GM10248 (cell line): ENCODE data around the gene HSPB6.
"Not testable (repeated sequence)": the region's sequence is repeated elsewhere in the genome, so short reads cannot be mapped to it uniquely, and the experiment has no call there.

Experiments used
- CTCF ChIA-PET: fragments of 300-600 bp; sonication (Branson Sonifier 250); formaldehyde crosslinking; extraction: SDS; loops from one replicate; lab custom pipeline; 2021; ENCODE audit warnings: antibody characterized with exemption; lab: Yijun Ruan, JAX
- POLR2A ChIA-PET: fragments of 350-650 bp; sonication (Branson Sonifier 250); formaldehyde crosslinking; extraction: SDS; loops from one replicate; lab custom pipeline; 2020; ENCODE audit warnings: antibody characterized with exemption; lab: Yijun Ruan, JAX
- DNase-seq: peaks from one replicate; pipeline ENCODE4 v3.0.0; 2012; ENCODE audit errors: extremely low spot score
- TF ChIP-seq, protein P1 (sequence below): IDR thresholded peaks from 2 replicates; pipeline ENCODE4 v1.5.1; 2012; ENCODE audit warnings: mild to moderate bottlenecking, low read depth; ENCODE audit errors: extremely low read depth, missing control alignments, control extremely low read depth

Gene HSPB6

DNA sequence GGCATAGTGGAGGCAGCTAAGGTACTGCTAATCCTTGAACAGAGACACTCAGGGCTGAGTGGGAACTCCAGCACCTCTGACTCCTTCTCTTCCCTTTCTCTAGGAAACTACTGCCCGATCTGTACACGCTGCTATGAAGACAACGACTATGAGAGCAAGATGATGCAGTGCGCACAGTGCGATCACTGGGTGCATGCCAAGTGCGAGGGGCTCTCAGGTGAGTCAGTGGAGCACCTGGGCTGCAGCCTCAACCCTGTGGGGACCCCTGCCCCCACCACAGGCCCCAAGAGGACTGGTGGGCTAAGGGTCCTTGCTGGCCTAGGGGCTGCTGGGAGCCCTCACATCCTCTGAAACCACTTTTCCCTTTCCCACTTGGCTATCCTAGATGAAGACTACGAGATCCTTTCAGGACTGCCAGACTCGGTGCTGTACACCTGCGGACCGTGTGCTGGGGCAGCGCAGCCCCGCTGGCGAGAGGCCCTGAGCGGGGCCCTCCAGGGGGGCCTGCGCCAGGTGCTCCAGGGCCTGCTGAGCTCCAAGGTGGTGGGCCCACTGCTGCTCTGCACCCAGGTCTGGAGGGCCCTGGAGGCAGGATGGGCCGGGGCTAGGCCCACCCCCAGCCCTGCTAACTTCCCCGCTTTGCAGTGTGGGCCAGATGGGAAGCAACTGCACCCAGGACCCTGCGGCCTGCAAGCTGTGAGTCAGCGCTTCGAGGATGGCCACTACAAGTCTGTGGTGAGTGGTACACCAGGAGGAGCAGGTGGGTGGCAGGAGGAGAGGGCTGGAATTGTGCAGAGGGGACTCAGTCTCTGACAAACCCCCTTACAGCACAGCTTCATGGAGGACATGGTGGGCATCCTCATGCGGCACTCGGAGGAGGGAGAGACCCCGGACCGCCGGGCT lies 29.5 kb downstream of the HSPB6 start:
- ChIA-PET CTCF (interaction anchor here (0.8 to 1.5 kb wide), 5 partner anchors 10 to 70 kb away, joined by 3 to 5 read pairs (median 3); partner anchors contain the start of gene IGFLR1), POLR2A (interaction anchor here (0.5 to 4.3 kb wide), 3 partner anchors 10 to 393 kb away, joined by 3 to 20 read pairs (median 5); no protein-coding TSS in a partner anchor)
- DNase-seq, result no peak
- TF ChIP-seq, protein P1, sequence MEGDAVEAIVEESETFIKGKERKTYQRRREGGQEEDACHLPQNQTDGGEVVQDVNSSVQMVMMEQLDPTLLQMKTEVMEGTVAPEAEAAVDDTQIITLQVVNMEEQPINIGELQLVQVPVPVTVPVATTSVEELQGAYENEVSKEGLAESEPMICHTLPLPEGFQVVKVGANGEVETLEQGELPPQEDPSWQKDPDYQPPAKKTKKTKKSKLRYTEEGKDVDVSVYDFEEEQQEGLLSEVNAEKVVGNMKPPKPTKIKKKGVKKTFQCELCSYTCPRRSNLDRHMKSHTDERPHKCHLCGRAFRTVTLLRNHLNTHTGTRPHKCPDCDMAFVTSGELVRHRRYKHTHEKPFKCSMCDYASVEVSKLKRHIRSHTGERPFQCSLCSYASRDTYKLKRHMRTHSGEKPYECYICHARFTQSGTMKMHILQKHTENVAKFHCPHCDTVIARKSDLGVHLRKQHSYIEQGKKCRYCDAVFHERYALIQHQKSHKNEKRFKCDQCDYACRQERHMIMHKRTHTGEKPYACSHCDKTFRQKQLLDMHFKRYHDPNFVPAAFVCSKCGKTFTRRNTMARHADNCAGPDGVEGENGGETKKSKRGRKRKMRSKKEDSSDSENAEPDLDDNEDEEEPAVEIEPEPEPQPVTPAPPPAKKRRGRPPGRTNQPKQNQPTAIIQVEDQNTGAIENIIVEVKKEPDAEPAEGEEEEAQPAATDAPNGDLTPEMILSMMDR, result no peak

DNA sequence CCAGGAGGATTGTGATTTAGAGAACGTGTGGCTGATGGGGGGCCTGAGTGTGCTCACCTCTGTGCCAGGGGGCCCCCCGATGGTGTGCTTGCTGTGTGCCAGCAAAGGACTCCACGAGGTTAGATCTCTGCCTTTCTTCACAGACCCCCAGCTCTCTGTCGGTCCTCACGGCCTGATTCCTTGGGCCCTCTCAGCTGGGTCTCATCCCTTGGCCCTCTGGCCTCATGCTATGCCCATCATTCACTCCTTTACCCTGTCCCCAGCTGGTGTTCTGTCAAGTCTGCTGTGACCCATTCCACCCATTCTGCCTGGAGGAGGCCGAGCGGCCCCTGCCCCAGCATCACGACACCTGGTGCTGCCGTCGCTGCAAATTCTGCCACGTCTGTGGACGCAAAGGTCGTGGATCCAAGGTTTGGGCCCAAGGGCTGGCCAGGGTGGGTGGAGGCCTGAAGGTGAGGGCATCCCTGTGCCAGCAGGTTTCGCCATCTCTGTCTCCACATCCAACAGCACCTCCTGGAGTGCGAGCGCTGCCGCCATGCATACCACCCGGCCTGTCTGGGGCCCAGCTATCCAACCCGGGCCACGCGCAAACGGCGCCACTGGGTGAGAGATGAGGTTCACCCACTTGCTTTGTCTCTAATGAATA lies 31.5 kb downstream of the HSPB6 start:
- ChIA-PET POLR2A (interaction anchor here (1.8 to 4.3 kb wide), 2 partner anchors 15 to 28 kb away, joined by 4 to 20 read pairs; no protein-coding TSS in a partner anchor), CTCF (interaction anchor here (3.0 kb wide), 1 partner anchor 10 kb away, joined by 20 read pairs; no protein-coding TSS in a partner anchor)
- no peak for DNase-seq
- TF ChIP-seq, protein P1, result no peak

DNA sequence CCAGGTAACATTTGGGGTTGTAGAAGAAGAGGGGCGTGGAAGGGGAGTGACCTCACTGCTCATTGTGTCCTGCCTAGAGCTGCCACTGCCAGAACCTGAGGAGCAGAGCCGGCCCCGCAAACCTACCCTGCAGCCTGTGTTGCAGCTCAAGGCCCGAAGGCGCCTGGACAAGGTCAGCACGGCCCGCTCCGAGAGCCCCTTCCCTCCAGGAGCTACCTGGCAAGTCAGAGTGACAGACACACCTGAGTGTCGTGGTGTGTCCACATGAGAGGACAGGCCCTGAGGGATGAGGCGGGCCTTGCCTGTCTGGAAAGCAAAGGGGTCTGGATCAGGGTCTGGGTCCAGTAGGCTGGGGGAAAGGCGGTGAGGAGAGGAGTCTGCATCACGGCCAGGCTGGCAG lies 32.3 kb downstream of the HSPB6 start:
- POLR2A ChIA-PET, result interaction anchor here (0.5 to 1.8 kb wide), 6 partner anchors 13 to 30 kb away, joined by 3 to 6 read pairs (median 3); partner anchors contain the start of gene LIN37
- TF ChIP-seq, protein P1, result no peak
- CTCF ChIA-PET, result interaction anchor here (3.0 kb wide), 1 partner anchor 11 kb away, joined by 20 read pairs; no protein-coding TSS in a partner anchor
- no peak for DNase-seq

DNA sequence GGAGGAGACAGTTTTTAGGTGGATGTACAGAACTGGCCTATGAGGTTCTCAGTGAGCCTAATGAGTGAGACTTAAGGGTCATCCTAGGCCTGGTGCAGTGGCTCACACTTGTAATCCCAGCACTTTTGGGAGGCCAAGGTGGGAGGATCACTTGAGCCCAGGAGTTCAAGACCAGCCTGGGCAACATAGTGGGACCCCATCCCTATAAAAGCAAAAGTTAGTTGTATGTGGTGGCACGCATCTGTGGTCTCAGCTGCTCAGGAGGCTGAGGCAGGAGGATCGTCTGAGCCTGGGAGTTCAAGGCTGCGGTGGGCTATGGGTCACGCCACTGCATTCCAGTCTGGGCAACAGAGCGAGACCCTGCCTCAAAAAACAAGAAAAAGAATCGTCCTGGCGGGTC lies 32.7 kb downstream of the HSPB6 start:
- not testable (repeated sequence) for DNase-seq
- ChIA-PET POLR2A (interaction anchor here (0.5 to 1.8 kb wide), 8 partner anchors 8 to 30 kb away, joined by 3 to 7 read pairs (median 4); partner anchors contain the start of gene LIN37), CTCF (interaction anchor here (0.9 to 3.0 kb wide), 2 partner anchors 12 to 30 kb away, joined by 5 to 20 read pairs; no protein-coding TSS in a partner anchor)

DNA sequence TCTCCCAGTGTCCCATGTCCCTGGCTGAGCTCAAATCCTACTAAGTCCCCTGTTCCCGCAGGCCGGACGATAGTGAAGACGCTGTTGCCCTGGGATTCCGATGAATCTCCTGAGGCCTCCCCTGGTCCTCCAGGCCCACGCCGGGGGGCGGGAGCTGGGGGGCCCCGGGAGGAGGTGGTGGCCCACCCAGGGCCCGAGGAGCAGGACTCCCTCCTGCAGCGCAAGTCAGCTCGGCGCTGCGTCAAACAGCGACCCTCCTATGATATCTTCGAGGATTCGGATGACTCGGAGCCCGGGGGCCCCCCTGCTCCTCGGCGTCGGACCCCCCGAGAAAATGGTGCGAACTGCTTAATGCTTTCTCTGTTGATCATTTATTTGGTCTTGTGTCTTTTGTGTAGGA lies 33.2 kb downstream of the HSPB6 start:
- POLR2A ChIA-PET, result interaction anchor here (0.7 to 1.8 kb wide), 4 partner anchors 9 to 20 kb away, joined by 3 to 15 read pairs (median 6); no protein-coding TSS in a partner anchor
- CTCF ChIA-PET, result interaction anchor here (0.9 to 3.0 kb wide), 3 partner anchors 12 to 29 kb away, joined by 3 to 20 read pairs (median 5); no protein-coding TSS in a partner anchor
- TF ChIP-seq, protein P1, result no peak
- DNase-seq, result no peak

DNA sequence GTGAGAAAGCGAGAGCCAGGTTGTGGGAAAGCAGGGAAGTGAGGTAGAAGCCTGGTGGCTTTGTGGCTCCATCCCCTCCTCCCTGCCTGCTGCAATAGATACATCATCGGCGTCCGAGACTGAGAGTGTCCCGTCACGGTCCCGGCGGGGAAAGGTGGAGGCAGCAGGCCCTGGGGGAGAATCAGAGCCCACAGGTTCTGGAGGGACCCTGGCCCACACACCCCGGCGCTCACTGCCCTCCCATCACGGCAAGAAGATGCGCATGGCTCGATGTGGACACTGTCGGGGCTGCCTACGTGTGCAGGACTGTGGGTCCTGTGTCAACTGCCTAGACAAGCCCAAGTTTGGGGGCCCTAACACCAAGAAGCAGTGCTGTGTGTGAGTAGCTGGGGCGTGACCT lies 33.9 kb downstream of the HSPB6 start:
- ChIA-PET POLR2A (interaction anchor here (0.7 to 1.8 kb wide), 3 partner anchors 11 to 21 kb away, joined by 3 to 15 read pairs (median 7); no protein-coding TSS in a partner anchor), CTCF (interaction anchor here (1.0 to 3.0 kb wide), 2 partner anchors 13 to 17 kb away, joined by 3 to 20 read pairs; no protein-coding TSS in a partner anchor)
- DNase-seq, result no peak
- TF ChIP-seq, protein P1, result no peak
